Measurements from ENCODE around the gene BNC2.
"Not testable (repeated sequence)": the region's sequence is repeated elsewhere in the genome, so short reads cannot be mapped to it uniquely, and the experiment has no call there.

Gene BNC2

GRCh38 chr9:16870596-16871335, at the start of gene BNC2:
Gene BNC2 (minus strand): TSS chr9:16870670. CDS start chr9:16870648, 22 bp downstream.
- DNase-seq (ENCODE audit: low read depth, low spot score): peak; percentile 85

GRCh38 chr9:16918920-16919319, 48.5 kb upstream of the BNC2 start:
- DNase-seq (ENCODE audit: low read depth, low spot score): no peak

- DNase-seq (ENCODE audit: low read depth, low spot score): no peak
These were observed 44.8 kb upstream of the BNC2 start for GRCh38 chr9:16915126-16915831.

GRCh38 chr9:16912197-16912596, 41.7 kb upstream of the BNC2 start:
- no peak for DNase-seq (ENCODE audit: low read depth, low spot score)

- DNase-seq (ENCODE audit: low read depth, low spot score): not testable (repeated sequence)
These were observed 37.7 kb upstream of the BNC2 start for GRCh38 chr9:16908206-16908605.

GRCh38 chr9:16904655-16905054, 34.2 kb upstream of the BNC2 start:
- no peak for DNase-seq (ENCODE audit: low read depth, low spot score)

GRCh38 chr9:16901590-16901989, 31.1 kb upstream of the BNC2 start:
- DNase-seq (ENCODE audit: low read depth, low spot score): no peak

GRCh38 chr9:16899606-16900005, 29.1 kb upstream of the BNC2 start:
- peak; percentile 16 for DNase-seq (ENCODE audit: low read depth, low spot score)

- DNase-seq (ENCODE audit: low read depth, low spot score): no peak
These were observed 28.0 kb upstream of the BNC2 start for GRCh38 chr9:16898464-16898863.

GRCh38 chr9:16888594-16888993, 18.1 kb upstream of the BNC2 start:
- no peak for DNase-seq (ENCODE audit: low read depth, low spot score)

- DNase-seq (ENCODE audit: low read depth, low spot score): no peak
These were observed 15.5 kb upstream of the BNC2 start for GRCh38 chr9:16885931-16886330.

GRCh38 chr9:16884952-16885513, 14.6 kb upstream of the BNC2 start:
- DNase-seq (ENCODE audit: low read depth, low spot score): no peak

GRCh38 chr9:16884373-16884772, 13.9 kb upstream of the BNC2 start:
- DNase-seq (ENCODE audit: low read depth, low spot score): no peak

GRCh38 chr9:16883586-16883985, 13.1 kb upstream of the BNC2 start:
- DNase-seq (ENCODE audit: low read depth, low spot score): no peak

GRCh38 chr9:16882440-16882839, 12.0 kb upstream of the BNC2 start:
- DNase-seq (ENCODE audit: low read depth, low spot score): not testable (repeated sequence)

- no peak for DNase-seq (ENCODE audit: low read depth, low spot score)
These were observed 8.9 kb upstream of the BNC2 start for GRCh38 chr9:16879416-16879815.

GRCh38 chr9:16877256-16877655, 6.8 kb upstream of the BNC2 start:
- no peak for DNase-seq (ENCODE audit: low read depth, low spot score)

- peak; percentile 18 for DNase-seq (ENCODE audit: low read depth, low spot score)
These were observed 2.8 kb upstream of the BNC2 start for GRCh38 chr9:16873126-16873802.

GRCh38 chr9:16871336-16872151, 1.1 kb upstream of the BNC2 start:
- peak; percentile 77 for DNase-seq (ENCODE audit: low read depth, low spot score)

- DNase-seq (ENCODE audit: low read depth, low spot score): peak; percentile 55
These were observed 431 bp downstream of the BNC2 start for GRCh38 chr9:16869882-16870595.

All from astrocyte of the hippocampus (primary cell).